Thyroid gland (tissue), 4 donors: Measurements from ENCODE around the gene RALGPS2. TPM values are rescaled to one million over a fixed set of nuclear protein-coding genes. Genes with fewer than 3 reads are reported as not detected.

Experiments used
- DNase-seq, 2 donors: peaks; one replicate each; pipeline ENCODE4 v3.0.0-alpha.2; 2019
- H3K27ac ChIP-seq, 3 donors: fragments of 200-600 bp; sonication (generic); 1 replicate in 2 of 3; 2 replicates in 1 of 3; pipeline ENCODE4 v1.5.1; 2016 to 2019; ENCODE audit warnings: mild to moderate bottlenecking in 1 of 3, moderate library complexity in 1 of 3
- H3K27me3 ChIP-seq: fragments of 200-600 bp; sonication (generic); one replicate; pipeline ENCODE4 v1.5.1; 2019
- H3K36me3 ChIP-seq, 2 donors: fragments of 200-600 bp; sonication (generic); one replicate each; pipeline ENCODE4 v1.5.1; 2016 to 2019
- H3K4me1 ChIP-seq, 2 donors: fragments of 200-600 bp; sonication (generic); one replicate each; pipeline ENCODE4 v1.5.1; 2017 to 2019
- H3K4me3 ChIP-seq, 3 donors: fragments of 200-600 bp; sonication (generic); replicated peaks in 1 of 3; 1 replicate in 2 of 3; 2 replicates in 1 of 3; pipeline ENCODE4 v1.5.1; 2016; ENCODE audit warnings: mild to moderate bottlenecking in 1 of 3
- H3K9me3 ChIP-seq: fragments of 200-600 bp; sonication (generic); one replicate; pipeline ENCODE4 v1.5.1; 2017
- CTCF ChIP-seq, 6 experiments: fragments of 200-600 bp in 3 of 6; fragments of 450-650 bp in 3 of 6; sonication (generic) in 3 of 6; IDR thresholded peaks; one replicate each; pipeline ENCODE4 v1.5.1; 2016 to 2019; ENCODE audit warnings: antibody characterized with exemption in 6 of 6, mild to moderate bottlenecking in 2 of 6, inconsistent platforms in 1 of 6, moderate library complexity in 1 of 6
- POLR2A ChIP-seq, 2 donors: fragments of 450-650 bp; IDR thresholded peaks; one replicate each; pipeline ENCODE4 v1.6.1; 2017; ENCODE audit warnings: antibody characterized with exemption in 2 of 2, mild to moderate bottlenecking in 2 of 2, moderate library complexity in 1 of 2
- WGBS, 2 donors: methylation state at CpG; one replicate each; pipeline ENCODE4 v1.1.5; 2017; 5-methylcytosine and 5-hydroxymethylcytosine counted together
- intact Hi-C: fragments of 100-400 bp; cut with DNase I; formaldehyde crosslinking; loops from one replicate; pipeline ENCODE4 v1.15.1; 2023
- total RNA-seq, 4 donors: library from RNA; depleted of rRNA; stranded (reverse); fragments of >200 nt; gene quantifications; one replicate each; pipeline ENCODE4 v1.2.3, GENCODE V29; 2016

RALGPS2 gene
- total RNA-seq, 4 donors from 2014 or later = 15.3 to 31.4 (median 17.7) TPM

GRCh38 chr1:178704833-178705232 is 20.2 kb upstream of the RALGPS2 start:
- no peaks in the 10 kb centered on the region for H3K4me1 ChIP-seq
- intact Hi-C loops = no loop called here
- H3K36me3 ChIP-seq = no peaks in the 10 kb centered on the region
- no peak overlapping the region for H3K27ac ChIP-seq
- 67 to 88% methylated on average over 1 of the region's 1 CpG for WGBS, 2 donors
- H3K9me3 ChIP-seq = no peaks in the 10 kb centered on the region
- no peak for DNase-seq
- TF ChIP-seq POLR2A (IDR thresholded peaks at IDR 0.05) = no peak
- no peak for TF ChIP-seq CTCF (IDR thresholded peaks at IDR 0.05)
- no peaks in the 10 kb centered on the region for H3K27me3 ChIP-seq
- no peak overlapping the region for H3K4me3 ChIP-seq

GRCh38 chr1:178706432-178706831 is 18.6 kb upstream of the RALGPS2 start:
- intact Hi-C loops = no loop called here
- Histone ChIP-seq H3K36me3 (no peaks in the 10 kb centered on the region), H3K27me3 (no peaks in the 10 kb centered on the region), H3K9me3 (no peaks in the 10 kb centered on the region), H3K27ac (no peak overlapping the region), H3K4me3 (no peak overlapping the region), H3K4me1 (no peaks in the 10 kb centered on the region)
- 61 to 70% methylated on average over 2 of the region's 2 CpGs for WGBS, 2 donors
- peak in 1 of 2 donors; percentile 24 for DNase-seq
- no peak for TF ChIP-seq POLR2A (IDR thresholded peaks at IDR 0.05)
- no peak for TF ChIP-seq CTCF (IDR thresholded peaks at IDR 0.05)

GRCh38 chr1:178713259-178713658 is 11.8 kb upstream of the RALGPS2 start:
- Histone ChIP-seq H3K4me1 (no peaks in the 10 kb centered on the region), H3K27ac (no peak overlapping the region), H3K4me3 (no peak overlapping the region), H3K9me3 (no peaks in the 10 kb centered on the region), H3K27me3 (no peaks in the 10 kb centered on the region), H3K36me3 (no peaks in the 10 kb centered on the region)
- TF ChIP-seq CTCF (IDR thresholded peaks at IDR 0.05) (no peak), POLR2A (IDR thresholded peaks at IDR 0.05) (no peak)
- intact Hi-C loops = no loop called here
- DNase-seq = no peak
- WGBS, 2 donors = 61% methylated on average over 2 of the region's 2 CpGs

- intact Hi-C loops = no loop called here
- WGBS, 2 donors = 89 to 94% methylated on average over 4 of the region's 4 CpGs
- Histone ChIP-seq H3K4me3 (no peak overlapping the region), H3K9me3 (no peaks in the 10 kb centered on the region), H3K4me1 (no peaks in the 10 kb centered on the region), H3K36me3 (no peaks in the 10 kb centered on the region), H3K27ac (no peak overlapping the region), H3K27me3 (no peaks in the 10 kb centered on the region)
- no peak for DNase-seq
- TF ChIP-seq CTCF (IDR thresholded peaks at IDR 0.05) = no peak
- TF ChIP-seq POLR2A (IDR thresholded peaks at IDR 0.05) = no peak
Measured at GRCh38 chr1:178714453-178714852, 10.6 kb upstream of the RALGPS2 start.

GRCh38 chr1:178716111-178716510 is 8.9 kb upstream of the RALGPS2 start:
- Histone ChIP-seq H3K27me3 (no peaks in the 10 kb centered on the region), H3K9me3 (no peaks in the 10 kb centered on the region), H3K36me3 (no peaks in the 10 kb centered on the region), H3K27ac (no peak overlapping the region), H3K4me1 (no peaks in the 10 kb centered on the region), H3K4me3 (no peak overlapping the region)
- DNase-seq = no peak
- intact Hi-C loops = no loop called here
- TF ChIP-seq POLR2A (IDR thresholded peaks at IDR 0.05) (no peak), CTCF (IDR thresholded peaks at IDR 0.05) (no peak)
